Esophagus muscularis mucosa (tissue), 4 donors: ENCODE results near the gene HINT3.

Source experiments
- CTCF ChIP-seq, 3 experiments: fragments of 200-600 bp in 2 of 3; fragments of 450-650 bp in 1 of 3; sonication (generic) in 2 of 3; IDR thresholded peaks; one replicate each; pipeline ENCODE4 v1.5.1; 2017 to 2019; ENCODE audit warnings: antibody characterized with exemption in 3 of 3, mild to moderate bottlenecking in 2 of 3, moderate library complexity in 1 of 3
- EP300 ChIP-seq: sonication (generic); formaldehyde crosslinking; IDR thresholded peaks from one replicate; pipeline ENCODE4 v1.6.1; 2017; ENCODE audit warnings: antibody characterized with exemption
- POLR2A ChIP-seq: fragments of 450-650 bp; IDR thresholded peaks from one replicate; pipeline ENCODE4 v1.6.1; 2017; ENCODE audit warnings: antibody characterized with exemption, moderate library complexity, mild to moderate bottlenecking, low read depth
- POLR2AphosphoS5 ChIP-seq, 2 donors: sonication (generic); formaldehyde crosslinking; IDR thresholded peaks; one replicate each; pipeline ENCODE4 v1.6.1; 2017; ENCODE audit warnings: antibody characterized with exemption in 2 of 2

GRCh38 chr6:125966569-125966968 is 10.0 kb downstream of the HINT3 start:
- TF ChIP-seq CTCF (IDR thresholded peaks at IDR 0.05) (no peak), POLR2A (no peak), POLR2AphosphoS5 (IDR thresholded peaks at IDR 0.05) (no peak), EP300 (no peak)
